ENCODE measurements around the gene ALKBH6. TPM values are rescaled to one million over a fixed set of nuclear protein-coding genes. Genes with fewer than 3 reads are reported as not detected.

ALKBH6 gene
- total and polyA plus RNA-seq, 9 of the 15 experiments (the other 6 are each of a cell fraction or from before 2014, with no cell fraction given): 0.67 to 62.0 (median 34.5) TPM

- TF ChIP-seq CHD7 (IDR thresholded peaks at IDR 0.05; ENCODE audit: low read depth, low read length) (no peak), FOXA3 (CRISPR knock-in tag; conservative IDR thresholded peaks at IDR 0.05 in 1 of 2, IDR thresholded peaks at IDR 0.05 in 1 of 2) (no peak), CEBPB (tag; IDR thresholded peaks at IDR 0.05) (no peak), CHD2 (IDR thresholded peaks at IDR 0.05; ENCODE audit: low read depth, low read length) (peak; percentile 85), L3MBTL2 (IDR thresholded peaks at IDR 0.05) (peak; percentile 55; the same call in 1 of the 2 replicates), ARNT (IDR thresholded peaks at IDR 0.05) (no peak), HCFC1 (IDR thresholded peaks at IDR 0.05; ENCODE audit: low read depth, low read length) (0 out of 2 replicates have a peak, but pooled peaks have one; percentile 5), FOXK2 (conservative IDR thresholded peaks at IDR 0.05 in 1 of 2, IDR thresholded peaks at IDR 0.05 in 1 of 2; ENCODE audit: low read depth in 2 of 2) (peak in 1 of 2 experiments; percentile 15; a peak in 1 of 4 replicates), VEZF1 (CRISPR knock-in tag; IDR thresholded peaks at IDR 0.05) (no peak), ZNF717 (CRISPR knock-in tag; IDR thresholded peaks at IDR 0.05) (no peak), DDX20 (tag; IDR thresholded peaks at IDR 0.05; ENCODE audit: low read depth) (no peak), ZBTB1 (CRISPR knock-in tag; IDR thresholded peaks at IDR 0.05; ENCODE audit: borderline replicate concordance, low read depth) (no peak)
These were observed at the start of gene ALKBH6 (continued) for GRCh38 chr19:36014012-36014924.

All from K562 (cell line).